NCI-H2107 treated with DMSO at 0.1 percent for 48 hours (cell line): ENCODE measurements around the gene GALNT16.
"Not testable (repeated sequence)": the region's sequence is repeated elsewhere in the genome, so short reads cannot be mapped to it uniquely, and the experiment has no call there.

Experiments
- DNase-seq: peaks from one replicate; lab custom pipeline; 2025; ENCODE audit not compliant: unreplicated experiment; lab: John Stamatoyannopoulos, UW

Gene GALNT16

GRCh38 chr14:69284170-69284569, 24.2 kb downstream of the GALNT16 start:
- no peak for DNase-seq

GRCh38 chr14:69285661-69286255, 25.8 kb downstream of the GALNT16 start:
- no peak for DNase-seq

- peak; percentile 52 for DNase-seq
Observed at GRCh38 chr14:69287098-69288010, 27.4 kb downstream of the GALNT16 start.

GRCh38 chr14:69288011-69288771, 28.2 kb downstream of the GALNT16 start:
- peak; percentile 93 for DNase-seq

- no peak for DNase-seq
Observed at GRCh38 chr14:69288956-69289705, 29.2 kb downstream of the GALNT16 start.

- DNase-seq, result no peak
Observed at GRCh38 chr14:69289811-69290520, 30.0 kb downstream of the GALNT16 start.

- not testable (repeated sequence) for DNase-seq
Observed at GRCh38 chr14:69290881-69291280, 30.9 kb downstream of the GALNT16 start.

- DNase-seq, result no peak
Observed at GRCh38 chr14:69291396-69291795, 31.4 kb downstream of the GALNT16 start.

- DNase-seq, result no peak
Observed at GRCh38 chr14:69291891-69292561, 32.1 kb downstream of the GALNT16 start.

- DNase-seq, result peak; percentile 36
Observed at GRCh38 chr14:69298131-69299071, 38.4 kb downstream of the GALNT16 start.

- no peak for DNase-seq
Observed at GRCh38 chr14:69299286-69300035, 39.5 kb downstream of the GALNT16 start.

- DNase-seq, result no peak
Observed at GRCh38 chr14:69300601-69301221, 40.8 kb downstream of the GALNT16 start.

- DNase-seq, result no peak
Observed at GRCh38 chr14:69303086-69303485, 43.1 kb downstream of the GALNT16 start.

GRCh38 chr14:69312608-69313007, 52.6 kb downstream of the GALNT16 start:
- no peak for DNase-seq

- no peak for DNase-seq
Observed at GRCh38 chr14:69313176-69313575, 53.2 kb downstream of the GALNT16 start.

GRCh38 chr14:69314327-69314726, 54.4 kb downstream of the GALNT16 start:
- DNase-seq, result peak; percentile 58

- no peak for DNase-seq
Observed at GRCh38 chr14:69315301-69315700, 55.3 kb downstream of the GALNT16 start.
